ENCODE measurements around the gene PRKAB1. TPM values are rescaled to one million over a fixed set of nuclear protein-coding genes. Genes with fewer than 3 reads are reported as not detected.

The PRKAB1 gene
- total RNA-seq, 4 donors from 2014 or later, result 12.2 to 25.9 (median 20.5) TPM

DNA sequence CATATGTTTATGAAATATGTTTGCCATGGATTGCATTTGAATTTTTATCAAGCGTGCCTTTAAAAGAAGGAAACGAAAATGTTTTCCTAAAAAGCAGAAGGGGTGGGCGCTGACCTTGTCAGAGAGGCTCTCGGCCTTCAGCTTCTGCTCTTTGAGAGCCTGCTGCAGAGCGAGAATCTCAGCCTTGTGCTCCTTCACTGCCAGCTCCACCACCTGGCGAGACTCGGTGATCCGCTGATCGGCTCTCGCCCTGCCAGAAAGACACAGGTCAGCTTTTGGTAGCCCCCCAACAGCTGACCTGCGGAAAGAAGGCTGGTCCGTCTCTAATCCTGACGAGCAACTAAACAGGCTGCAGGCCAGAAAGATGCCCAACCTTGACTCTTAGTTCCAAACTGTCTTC lies 62.4 kb downstream of the PRKAB1 start:
- ATAC-seq (ENCODE audit: low FRiP score) (no peak), DNase-seq (ENCODE audit: low spot score) (no peak)
- TF ChIP-seq, protein P1, sequence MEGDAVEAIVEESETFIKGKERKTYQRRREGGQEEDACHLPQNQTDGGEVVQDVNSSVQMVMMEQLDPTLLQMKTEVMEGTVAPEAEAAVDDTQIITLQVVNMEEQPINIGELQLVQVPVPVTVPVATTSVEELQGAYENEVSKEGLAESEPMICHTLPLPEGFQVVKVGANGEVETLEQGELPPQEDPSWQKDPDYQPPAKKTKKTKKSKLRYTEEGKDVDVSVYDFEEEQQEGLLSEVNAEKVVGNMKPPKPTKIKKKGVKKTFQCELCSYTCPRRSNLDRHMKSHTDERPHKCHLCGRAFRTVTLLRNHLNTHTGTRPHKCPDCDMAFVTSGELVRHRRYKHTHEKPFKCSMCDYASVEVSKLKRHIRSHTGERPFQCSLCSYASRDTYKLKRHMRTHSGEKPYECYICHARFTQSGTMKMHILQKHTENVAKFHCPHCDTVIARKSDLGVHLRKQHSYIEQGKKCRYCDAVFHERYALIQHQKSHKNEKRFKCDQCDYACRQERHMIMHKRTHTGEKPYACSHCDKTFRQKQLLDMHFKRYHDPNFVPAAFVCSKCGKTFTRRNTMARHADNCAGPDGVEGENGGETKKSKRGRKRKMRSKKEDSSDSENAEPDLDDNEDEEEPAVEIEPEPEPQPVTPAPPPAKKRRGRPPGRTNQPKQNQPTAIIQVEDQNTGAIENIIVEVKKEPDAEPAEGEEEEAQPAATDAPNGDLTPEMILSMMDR (IDR thresholded peaks at IDR 0.05), result no peak

Small RNA genes lying within 50 kb of the gene (small RNA-seq; reads per million reads assigned to genes)
- not detected for gene RN7SKP197

Other genes with a start within 250 kb of the PRKAB1 start
- gene TMEM233, start 74.4 kb upstream of the PRKAB1 start, total RNA-seq, result under 1 TPM in 3 of 4 donors, not detected in 1; 0.12 to 0.38 (median 0.19) TPM
- gene CIT, start 209.2 kb downstream of the PRKAB1 start, total RNA-seq, result 1 to 10 TPM in 3 of 4 donors, under 1 TPM in 1; 0.93 to 4.3 (median 3.4) TPM

Measured in omental fat pad (tissue), 4 donors.